ENCODE measurements around the gene LPP. TPM values are rescaled to one million over a fixed set of nuclear protein-coding genes. Genes with fewer than 3 reads are reported as not detected.

LPP gene
- total and polyA plus RNA-seq, 2 of the 13 experiments (the other 11 are each of a cell fraction or from before 2014, with no cell fraction given), result 19.2 to 29.9 TPM

DNA sequence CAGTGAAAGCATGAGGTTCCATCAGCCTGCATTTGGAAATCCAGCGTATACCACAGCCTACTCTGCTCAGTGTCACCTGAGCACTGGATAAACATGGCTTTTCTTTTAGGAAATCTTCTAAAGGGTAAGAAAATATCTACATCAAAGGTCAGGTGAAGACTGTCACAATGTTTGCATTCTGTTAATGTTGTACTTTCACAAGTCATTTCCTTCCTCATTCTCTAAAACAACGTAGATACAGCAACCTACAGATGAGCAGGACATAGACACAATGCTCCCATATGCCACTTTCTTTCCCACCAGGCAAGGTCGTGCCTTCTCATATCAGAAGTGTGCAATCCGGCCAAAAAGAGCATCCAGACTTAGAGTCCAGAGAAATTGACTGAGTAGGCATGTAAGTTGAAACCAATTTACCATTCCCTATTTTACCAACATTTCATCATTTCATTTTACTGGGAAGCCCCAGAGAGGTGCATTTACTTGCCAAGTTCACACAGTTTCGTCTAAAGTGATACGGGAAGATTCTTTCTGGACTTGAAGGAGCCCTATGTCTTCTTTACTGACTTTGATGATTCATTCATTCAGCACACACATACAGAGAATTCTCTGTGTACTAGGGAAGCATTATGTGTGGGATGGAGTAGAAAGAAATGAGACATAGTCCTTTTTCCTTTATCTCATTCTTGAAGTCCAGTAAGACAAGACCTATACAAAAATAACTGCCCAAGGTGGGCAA, 30.6 kb upstream of the LPP start (continued):
- no peak for TF ChIP-seq ZNF44 (CRISPR knock-in tag; IDR thresholded peaks at IDR 0.05)
- no peak for TF ChIP-seq MIER2 (CRISPR knock-in tag; IDR thresholded peaks at IDR 0.05)
- TF ChIP-seq RFXAP (CRISPR knock-in tag; IDR thresholded peaks at IDR 0.05; ENCODE audit: borderline replicate concordance), result 0 out of 2 replicates have a peak, but pooled peaks have one; percentile 74
- TF ChIP-seq NAIF1 (CRISPR knock-in tag; IDR thresholded peaks at IDR 0.05; ENCODE audit: borderline replicate concordance), result peak; percentile 66; the same call in 1 of the 2 replicates
- TF ChIP-seq POLR2AphosphoS2 (IDR thresholded peaks at IDR 0.05; ENCODE audit: low read depth, low read length), result no peak
- TF ChIP-seq, protein P1, sequence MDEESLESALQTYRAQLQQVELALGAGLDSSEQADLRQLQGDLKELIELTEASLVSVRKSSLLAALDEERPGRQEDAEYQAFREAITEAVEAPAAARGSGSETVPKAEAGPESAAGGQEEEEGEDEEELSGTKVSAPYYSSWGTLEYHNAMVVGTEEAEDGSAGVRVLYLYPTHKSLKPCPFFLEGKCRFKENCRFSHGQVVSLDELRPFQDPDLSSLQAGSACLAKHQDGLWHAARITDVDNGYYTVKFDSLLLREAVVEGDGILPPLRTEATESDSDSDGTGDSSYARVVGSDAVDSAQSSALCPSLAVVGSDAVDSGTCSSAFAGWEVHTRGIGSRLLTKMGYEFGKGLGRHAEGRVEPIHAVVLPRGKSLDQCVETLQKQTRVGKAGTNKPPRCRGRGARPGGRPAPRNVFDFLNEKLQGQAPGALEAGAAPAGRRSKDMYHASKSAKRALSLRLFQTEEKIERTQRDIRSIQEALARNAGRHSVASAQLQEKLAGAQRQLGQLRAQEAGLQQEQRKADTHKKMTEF (CRISPR knock-in tag; IDR thresholded peaks at IDR 0.05), result peak; percentile 40
- TF ChIP-seq ZFP62 (CRISPR knock-in tag; IDR thresholded peaks at IDR 0.05), result no peak
- no peak for TF ChIP-seq ZNF549 (CRISPR knock-in tag; IDR thresholded peaks at IDR 0.05)
- TF ChIP-seq, protein P2, sequence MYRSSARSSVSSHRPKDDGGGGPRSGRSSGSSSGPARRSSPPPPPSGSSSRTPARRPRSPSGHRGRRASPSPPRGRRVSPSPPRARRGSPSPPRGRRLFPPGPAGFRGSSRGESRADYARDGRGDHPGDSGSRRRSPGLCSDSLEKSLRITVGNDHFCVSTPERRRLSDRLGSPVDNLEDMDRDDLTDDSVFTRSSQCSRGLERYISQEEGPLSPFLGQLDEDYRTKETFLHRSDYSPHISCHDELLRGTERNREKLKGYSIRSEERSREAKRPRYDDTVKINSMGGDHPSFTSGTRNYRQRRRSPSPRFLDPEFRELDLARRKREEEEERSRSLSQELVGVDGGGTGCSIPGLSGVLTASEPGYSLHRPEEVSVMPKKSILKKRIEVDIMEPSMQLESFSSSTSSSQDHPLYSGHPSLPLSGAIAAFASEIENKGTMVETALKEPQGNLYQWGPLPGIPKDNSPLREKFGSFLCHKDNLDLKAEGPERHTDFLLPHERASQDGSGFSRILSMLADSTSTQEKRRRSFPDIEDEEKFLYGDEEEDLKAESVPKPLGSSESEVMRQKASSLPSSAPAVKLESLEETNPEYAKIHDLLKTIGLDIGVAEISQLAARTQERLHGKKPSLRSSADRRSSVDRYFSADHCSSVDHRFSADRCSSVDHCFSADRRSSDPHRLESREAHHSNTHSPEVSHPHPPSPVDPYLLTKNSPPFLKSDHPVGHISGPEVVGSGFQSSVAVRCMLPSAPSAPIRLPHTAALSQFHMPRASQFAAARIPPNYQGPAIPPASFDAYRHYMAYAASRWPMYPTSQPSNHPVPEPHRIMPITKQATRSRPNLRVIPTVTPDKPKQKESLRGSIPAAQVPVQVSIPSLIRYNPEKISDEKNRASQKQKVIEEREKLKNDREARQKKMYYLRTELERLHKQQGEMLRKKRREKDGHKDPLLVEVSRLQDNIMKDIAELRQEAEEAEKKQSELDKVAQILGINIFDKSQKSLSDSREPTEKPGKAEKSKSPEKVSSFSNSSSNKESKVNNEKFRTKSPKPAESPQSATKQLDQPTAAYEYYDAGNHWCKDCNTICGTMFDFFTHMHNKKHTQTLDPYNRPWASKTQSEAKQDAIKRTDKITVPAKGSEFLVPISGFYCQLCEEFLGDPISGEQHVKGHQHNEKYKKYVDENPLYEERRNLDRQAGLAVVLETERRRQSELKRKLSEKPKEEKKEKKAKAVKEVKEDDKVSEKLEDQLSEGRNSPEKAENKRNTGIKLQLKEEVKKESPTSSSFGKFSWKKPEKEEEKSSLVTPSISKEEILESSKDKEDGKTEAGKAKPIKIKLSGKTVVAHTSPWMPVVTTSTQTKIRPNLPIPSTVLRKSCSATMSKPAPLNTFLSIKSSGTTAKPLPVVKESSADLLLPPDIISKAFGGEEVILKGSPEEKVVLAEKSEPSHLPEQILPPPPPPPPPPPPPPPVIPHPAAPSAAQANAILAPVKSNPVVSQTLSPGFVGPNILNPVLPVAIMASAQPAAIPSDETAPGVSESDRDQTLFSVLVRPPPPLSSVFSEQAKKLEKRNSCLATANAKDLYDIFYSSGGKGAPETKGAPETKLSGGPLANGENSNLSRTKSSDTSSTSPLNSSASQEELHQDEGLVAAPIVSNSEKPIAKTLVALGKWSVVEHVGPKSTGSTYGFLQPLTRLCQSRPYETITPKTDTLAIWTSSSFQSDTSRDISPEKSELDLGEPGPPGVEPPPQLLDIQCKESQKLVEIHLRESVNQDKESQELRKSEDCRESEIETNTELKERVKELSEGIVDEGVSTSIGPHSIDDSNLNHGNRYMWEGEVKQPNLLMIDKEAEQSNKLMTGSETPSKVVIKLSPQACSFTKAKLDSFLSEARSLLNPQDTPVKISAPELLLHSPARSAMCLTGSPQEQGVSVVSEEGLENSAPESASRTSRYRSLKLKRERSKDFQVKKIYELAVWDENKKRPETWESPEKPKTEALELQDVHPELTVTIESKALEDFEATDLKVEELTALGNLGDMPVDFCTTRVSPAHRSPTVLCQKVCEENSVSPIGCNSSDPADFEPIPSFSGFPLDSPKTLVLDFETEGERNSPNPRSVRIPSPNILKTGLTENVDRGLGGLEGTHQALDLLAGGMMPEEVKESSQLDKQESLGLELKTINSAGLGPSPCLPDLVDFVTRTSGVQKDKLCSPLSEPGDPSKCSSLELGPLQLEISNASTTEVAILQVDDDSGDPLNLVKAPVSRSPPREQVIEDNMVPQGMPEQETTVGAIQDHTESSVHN (CRISPR knock-in tag; IDR thresholded peaks at IDR 0.05), result no peak
